NCI-H187 treated with DMSO at 0.1 percent for 48 hours (cell line): ENCODE data around the gene ZNF385B.
"Not testable (repeated sequence)": the region's sequence is repeated elsewhere in the genome, so short reads cannot be mapped to it uniquely, and the experiment has no call there.

Source experiments
- DNase-seq: peaks from one replicate; lab custom pipeline; 2025; lab: John Stamatoyannopoulos, UW

ZNF385B gene

DNA sequence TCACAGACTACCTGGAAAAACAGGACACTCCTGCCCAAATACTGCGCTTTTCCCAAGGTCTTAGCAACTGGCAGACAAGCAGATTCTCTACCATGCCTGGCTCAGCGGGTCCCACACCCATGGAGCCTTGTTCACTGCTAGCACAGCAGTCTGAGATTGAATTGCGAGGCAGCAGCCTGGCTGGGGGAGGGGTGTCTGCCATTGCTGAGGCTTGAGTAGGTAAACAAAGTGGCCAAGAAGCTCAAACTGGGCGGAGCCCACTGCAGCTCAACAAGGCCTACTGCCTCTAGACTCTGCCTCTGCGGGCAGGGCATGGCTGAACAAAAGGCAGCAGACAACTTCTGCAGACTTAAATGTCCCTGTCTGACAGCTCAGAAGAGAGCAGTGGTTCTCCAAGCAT lies 231.6 kb downstream of the ZNF385B start:
- not testable (repeated sequence) for DNase-seq

DNA sequence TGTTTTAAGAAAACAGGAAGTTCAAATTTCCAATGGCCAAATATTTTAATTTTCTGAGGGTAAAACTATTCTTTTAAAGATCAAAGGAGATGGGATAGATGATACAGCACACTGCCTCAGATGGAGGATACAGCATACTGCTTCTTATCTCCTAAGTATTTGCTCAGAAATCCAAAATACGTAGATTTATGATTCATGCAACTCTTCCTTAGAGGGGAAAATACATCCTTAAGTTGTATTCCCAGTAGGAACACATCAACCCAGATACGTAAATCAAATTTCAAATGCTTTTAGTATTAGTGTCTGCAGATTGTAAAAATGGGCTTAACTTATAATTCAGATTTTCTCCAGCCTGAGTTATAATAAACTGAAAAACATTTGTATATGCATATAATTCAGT lies 235.2 kb downstream of the ZNF385B start:
- no peak for DNase-seq

GRCh38 chr2:179622635-179623300 lies 238.6 kb downstream of the ZNF385B start:
- DNase-seq = no peak

GRCh38 chr2:179622112-179622511 lies 239.3 kb downstream of the ZNF385B start:
- DNase-seq = no peak

GRCh38 chr2:179619947-179620467 lies 241.4 kb downstream of the ZNF385B start:
- DNase-seq = no peak

- DNase-seq = no peak
These were observed 247.3 kb downstream of the ZNF385B start for GRCh38 chr2:179614121-179614520.

DNA sequence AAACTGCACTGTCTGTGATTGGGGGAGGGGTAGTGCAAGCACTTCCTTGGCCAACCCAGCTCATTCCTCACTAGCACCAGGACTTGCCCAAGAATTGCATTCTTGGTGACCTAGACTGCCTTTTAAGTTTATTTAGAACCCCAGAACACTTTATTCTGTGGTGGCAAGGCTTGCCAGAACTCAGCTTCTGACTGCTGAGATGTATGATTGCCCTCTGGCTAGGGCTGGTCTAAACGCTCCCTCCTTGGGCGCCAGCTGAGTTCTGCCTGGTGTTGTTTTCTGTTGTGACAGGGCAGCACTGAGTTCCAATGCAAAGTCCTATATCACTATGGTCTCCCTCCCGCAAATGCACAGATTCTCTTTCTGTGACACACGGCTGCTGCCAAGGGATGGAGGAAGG lies 247.7 kb downstream of the ZNF385B start:
- DNase-seq = no peak

GRCh38 chr2:179613299-179613651 lies 248.1 kb downstream of the ZNF385B start:
- DNase-seq = no peak

- no peak for DNase-seq
These were observed 248.7 kb downstream of the ZNF385B start for GRCh38 chr2:179612591-179613298.

DNA sequence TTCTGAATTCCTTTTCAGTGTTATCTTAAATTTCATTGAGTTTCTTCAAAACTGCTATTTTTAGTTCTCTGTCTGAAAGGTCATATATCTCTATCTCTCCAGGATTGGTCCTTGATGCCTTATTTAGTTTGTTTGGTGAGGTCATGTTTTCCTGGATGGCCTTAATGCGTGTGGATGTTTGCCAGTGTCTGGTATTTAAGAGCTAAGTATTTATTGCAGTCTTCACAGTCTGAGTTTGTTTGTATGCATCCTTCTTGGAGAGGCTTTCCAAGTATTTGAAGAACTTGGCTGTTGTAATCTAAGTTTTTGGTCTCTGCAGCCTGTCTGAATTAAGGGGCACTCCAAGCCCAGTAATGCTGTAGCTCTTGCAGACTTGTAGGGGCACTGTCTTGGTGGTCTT lies 249.3 kb downstream of the ZNF385B start:
- DNase-seq = no peak

DNA sequence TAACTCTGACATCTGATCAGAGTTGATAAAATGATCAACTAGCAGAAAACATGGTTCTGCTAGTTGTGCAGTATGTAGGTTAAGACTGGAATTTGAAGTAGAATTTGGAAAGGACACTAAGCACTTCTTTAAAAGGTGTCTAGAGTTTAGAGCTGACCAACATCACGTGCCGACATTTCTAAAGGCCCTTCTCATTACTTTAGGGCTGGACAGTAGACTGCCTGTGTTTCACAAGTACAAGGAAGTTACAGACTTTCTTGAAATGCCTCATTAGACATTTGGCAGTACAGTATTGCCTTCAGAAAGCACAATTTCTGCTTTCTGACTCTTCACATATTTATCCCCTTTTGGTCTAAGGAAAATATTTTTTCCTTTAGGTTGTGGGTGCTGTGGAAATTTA lies 255.3 kb downstream of the ZNF385B start:
- no peak for DNase-seq

DNA sequence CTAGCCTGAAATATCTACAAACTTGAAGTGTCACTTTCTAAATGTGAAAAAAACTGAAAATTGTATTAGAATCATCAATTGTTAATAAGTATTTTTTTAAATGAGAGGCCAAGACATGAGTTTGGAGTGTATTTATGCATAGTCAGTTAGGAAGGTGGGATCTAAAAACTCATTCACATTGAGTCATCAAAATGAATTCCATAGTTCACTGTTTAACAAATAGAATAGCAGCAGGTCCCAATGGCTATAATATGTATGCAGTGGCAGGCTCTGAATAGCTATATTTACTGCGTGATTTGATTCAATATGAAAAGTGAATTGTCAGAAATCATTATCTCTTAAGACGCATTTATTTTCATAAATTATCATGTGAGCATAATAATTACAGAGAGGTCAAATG lies 256.1 kb downstream of the ZNF385B start:
- no peak for DNase-seq

DNA sequence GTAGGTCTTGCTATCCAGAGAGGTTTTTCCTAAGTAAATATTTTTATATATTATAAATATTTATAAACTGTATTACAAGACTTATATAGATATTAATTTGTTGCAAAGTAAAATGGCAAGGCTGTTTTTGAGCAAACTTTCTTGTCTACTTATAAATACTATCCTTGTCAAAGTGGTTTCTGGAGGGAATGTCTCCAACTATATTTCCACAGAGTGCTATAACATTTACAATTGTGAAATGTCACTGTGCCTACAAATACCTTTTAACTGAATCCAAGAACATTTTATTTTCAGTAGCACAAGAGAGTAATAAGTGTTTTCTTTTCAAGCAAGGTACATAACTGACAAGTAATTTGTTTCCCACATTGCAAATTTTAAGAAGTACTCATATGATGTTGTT lies 256.8 kb downstream of the ZNF385B start:
- DNase-seq = no peak

DNA sequence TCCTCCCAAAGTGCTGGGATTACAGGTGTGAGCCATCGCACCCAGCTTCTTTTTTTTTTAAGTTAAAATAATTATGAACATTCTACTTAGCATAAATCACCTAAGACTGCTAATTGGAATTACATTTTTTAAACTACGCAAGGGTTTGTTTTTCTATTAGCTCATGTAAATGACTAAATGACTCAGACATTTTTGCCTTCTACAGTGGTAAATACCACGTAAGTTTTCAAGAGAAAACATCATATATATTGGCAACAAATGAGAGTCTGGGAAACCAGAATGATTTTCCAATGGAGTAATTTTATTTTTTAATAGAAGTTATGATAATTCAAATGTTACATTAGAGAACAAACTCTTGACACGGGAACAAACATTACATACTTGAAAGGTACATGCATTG lies 259.0 kb downstream of the ZNF385B start:
- no peak for DNase-seq

GRCh38 chr2:179596018-179596417 lies 265.4 kb downstream of the ZNF385B start:
- DNase-seq = no peak

GRCh38 chr2:179595284-179595683 lies 266.1 kb downstream of the ZNF385B start:
- no peak for DNase-seq

DNA sequence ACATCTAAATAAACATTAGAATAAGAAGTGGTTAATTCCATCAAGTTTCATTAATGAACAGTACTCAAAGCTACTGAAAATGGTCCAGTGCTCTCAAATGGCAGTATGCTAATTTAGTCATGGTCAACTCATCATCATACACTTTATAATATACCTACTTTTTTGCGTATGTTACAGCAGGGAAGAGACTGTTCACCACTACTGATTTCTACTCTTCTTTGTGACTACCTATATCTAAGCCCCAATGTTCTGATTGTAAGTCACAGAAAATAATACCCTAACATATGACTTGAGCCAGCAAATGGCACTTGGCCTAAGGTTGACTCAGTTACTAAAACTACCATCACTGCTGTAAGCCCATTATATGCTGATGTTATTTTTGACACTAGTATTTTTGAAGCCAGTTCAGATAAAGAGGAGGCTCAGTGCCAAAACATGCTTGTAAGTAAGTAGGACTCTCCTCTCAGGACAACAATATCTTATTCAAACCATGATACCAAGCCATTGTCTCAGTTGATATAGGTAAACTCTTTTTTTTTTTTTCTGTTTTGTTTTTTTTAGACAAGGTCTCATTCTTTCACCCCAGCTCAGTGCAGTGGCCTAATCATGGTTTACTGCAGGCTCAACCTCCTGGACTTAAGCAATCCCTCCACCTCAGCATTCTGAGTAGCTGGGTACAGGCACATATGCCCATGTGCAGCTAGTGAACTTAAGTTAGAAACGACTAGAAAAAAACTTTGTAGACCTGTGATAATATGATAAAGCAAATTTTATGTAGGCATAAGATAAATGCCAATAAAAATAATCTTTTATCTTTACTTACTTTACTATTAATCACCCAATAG lies 266.9 kb downstream of the ZNF385B start:
- DNase-seq = no peak

DNA sequence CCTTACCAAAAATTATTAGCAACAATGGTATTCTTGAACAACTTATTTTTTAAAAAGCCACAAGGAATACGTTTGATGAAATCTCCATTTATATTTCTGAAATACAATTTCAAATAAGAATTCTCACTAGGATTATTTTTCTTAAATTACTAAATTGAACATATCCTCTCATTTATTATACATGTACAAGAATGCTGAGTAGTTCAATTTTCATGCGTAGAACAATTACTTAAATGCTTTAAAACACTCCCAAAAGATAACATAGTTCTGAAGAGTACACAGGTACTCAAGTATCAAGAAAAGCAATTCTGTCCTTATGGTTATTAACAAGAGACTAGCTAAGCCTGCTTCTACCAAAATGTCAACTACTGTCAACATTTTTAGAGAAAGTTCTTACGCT lies 268.1 kb downstream of the ZNF385B start:
- DNase-seq = no peak

DNA sequence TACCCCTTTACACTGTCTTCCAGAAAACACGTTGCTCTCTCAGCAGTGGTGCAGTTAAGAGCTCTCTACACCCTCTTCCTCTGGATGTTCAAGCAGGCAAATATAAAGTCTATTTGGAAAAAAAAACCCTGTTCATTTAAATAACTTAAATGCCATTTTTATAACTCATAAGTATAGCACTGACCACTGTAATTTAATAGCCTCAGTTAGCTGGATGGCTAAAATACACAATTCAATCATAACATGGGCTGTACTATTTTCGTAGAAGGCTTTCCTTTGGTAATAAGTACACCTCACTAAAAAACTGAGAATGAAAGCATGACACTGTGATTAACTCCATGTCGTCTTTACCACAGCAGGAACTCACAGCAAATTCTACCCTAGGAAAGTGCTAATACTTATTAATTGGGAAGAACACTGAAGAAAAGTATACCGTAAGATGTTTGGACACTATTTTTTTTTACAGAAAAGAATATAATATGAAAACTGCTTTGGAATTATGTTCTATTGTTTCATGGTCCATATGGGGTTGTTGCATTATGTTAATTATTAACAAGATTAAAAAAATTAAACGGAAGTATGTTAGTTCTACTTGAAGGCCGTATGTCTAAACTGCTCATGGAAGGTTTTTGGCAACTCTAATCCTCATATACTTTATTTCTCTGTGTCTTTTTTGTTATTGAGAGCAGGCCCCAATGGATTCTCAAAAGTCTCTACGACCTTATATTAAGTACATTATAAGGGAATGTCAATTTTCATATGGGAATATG lies 269.1 kb downstream of the ZNF385B start:
- no peak for DNase-seq

GRCh38 chr2:179591690-179592089 lies 269.7 kb downstream of the ZNF385B start:
- DNase-seq = no peak

- no peak for DNase-seq
These were observed 272.8 kb downstream of the ZNF385B start for GRCh38 chr2:179588486-179589145.
